ENCODE results near the gene STIL.

DNA sequence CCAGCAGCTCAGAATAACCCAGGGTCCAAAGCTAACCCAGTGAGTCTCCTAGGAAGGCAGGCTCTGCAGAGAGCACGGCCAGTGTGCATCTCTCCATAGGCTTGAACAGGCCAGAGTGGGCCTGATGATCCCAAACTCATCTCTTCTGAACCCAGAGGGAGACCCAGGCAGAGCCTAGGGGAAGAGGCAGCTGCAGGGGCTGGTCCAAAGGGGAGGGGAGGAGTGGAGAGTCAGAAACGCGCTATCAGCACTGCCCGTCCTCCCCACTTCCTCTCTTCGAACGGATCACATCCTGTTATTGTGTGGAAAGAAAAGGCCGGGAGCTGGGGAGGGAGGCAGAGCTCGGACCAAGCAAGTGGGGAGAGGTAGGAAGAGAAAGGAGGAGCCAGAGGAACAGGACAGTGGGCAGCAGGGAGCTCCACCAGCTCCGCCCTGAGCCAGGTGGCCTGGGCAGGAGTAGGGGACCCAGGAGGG lies 102.1 kb downstream of the STIL start:
- TF ChIP-seq, protein P1, sequence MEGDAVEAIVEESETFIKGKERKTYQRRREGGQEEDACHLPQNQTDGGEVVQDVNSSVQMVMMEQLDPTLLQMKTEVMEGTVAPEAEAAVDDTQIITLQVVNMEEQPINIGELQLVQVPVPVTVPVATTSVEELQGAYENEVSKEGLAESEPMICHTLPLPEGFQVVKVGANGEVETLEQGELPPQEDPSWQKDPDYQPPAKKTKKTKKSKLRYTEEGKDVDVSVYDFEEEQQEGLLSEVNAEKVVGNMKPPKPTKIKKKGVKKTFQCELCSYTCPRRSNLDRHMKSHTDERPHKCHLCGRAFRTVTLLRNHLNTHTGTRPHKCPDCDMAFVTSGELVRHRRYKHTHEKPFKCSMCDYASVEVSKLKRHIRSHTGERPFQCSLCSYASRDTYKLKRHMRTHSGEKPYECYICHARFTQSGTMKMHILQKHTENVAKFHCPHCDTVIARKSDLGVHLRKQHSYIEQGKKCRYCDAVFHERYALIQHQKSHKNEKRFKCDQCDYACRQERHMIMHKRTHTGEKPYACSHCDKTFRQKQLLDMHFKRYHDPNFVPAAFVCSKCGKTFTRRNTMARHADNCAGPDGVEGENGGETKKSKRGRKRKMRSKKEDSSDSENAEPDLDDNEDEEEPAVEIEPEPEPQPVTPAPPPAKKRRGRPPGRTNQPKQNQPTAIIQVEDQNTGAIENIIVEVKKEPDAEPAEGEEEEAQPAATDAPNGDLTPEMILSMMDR (IDR thresholded peaks at IDR 0.05) = no peak
- no peak for TF ChIP-seq POLR2A (IDR thresholded peaks at IDR 0.05)
